Caco-2 (cell line): ENCODE results near the gene KCTD18. TPM values are rescaled to one million over a fixed set of nuclear protein-coding genes. Genes with fewer than 3 reads are reported as not detected.
A peak's percentile ranks its signal among the peaks of the same experiment; 100 is the strongest.

ENCODE experiments used
- BruUV-seq: library from RNA; stranded (reverse); fragments of 400-500 nt; replicated peaks from 2 replicates; lab custom pipeline; 2021; lab: Mats Ljungman, UMichigan
- CTCF ChIA-PET: fragments of 300-600 bp; sonication (Branson Sonifier 250); formaldehyde crosslinking; loops from one replicate; lab custom pipeline; 2022; ENCODE audit warnings: antibody characterized with exemption; lab: Charles Lee
- POLR2A ChIA-PET: fragments of 300-600 bp; sonication (Branson Sonifier 250); formaldehyde crosslinking; loops from one replicate; lab custom pipeline; 2022; ENCODE audit warnings: antibody characterized with exemption; lab: Charles Lee
- DNase-seq, 2 experiments: peaks; one replicate each; pipeline versions ENCODE4 v3.0.0 to v3.0.0-alpha.2; 2020 to 2022
- H3K27me3 ChIP-seq: replicated peaks from 2 replicates; pipeline ENCODE4 v1.6.0; 2011; ENCODE audit warnings: low read length; ENCODE audit not compliant: control insufficient read depth, insufficient read depth
- H3K36me3 ChIP-seq: 2 replicates; pipeline ENCODE4 v1.5.1; 2011; ENCODE audit warnings: low read length; ENCODE audit not compliant: control insufficient read depth, insufficient read depth
- H3K4me1 ChIP-seq: fragments of 250-450 bp; sonication (Bioruptor Pico); 2 replicates; pipeline ENCODE4 v1.5.1; 2020; ENCODE audit warnings: mild to moderate bottlenecking
- H3K4me3 ChIP-seq: 2 replicates; pipeline ENCODE4 v1.5.1; 2011; ENCODE audit warnings: low read depth, mild to moderate bottlenecking, control low read depth, low read length
- H3K9me3 ChIP-seq: fragments of 250-450 bp; sonication (Bioruptor Pico); 2 replicates; pipeline ENCODE4 v1.5.1; 2020; ENCODE audit warnings: mild to moderate bottlenecking, moderate library complexity
- H3K27ac Mint-ChIP-seq: one replicate; pipeline ENCODE4 v1.8.0; 2022; ENCODE audit warnings: mixed read lengths; ENCODE audit not compliant: unreplicated experiment
- H3K27me3 Mint-ChIP-seq: one replicate; pipeline ENCODE4 v1.8.0; 2022; ENCODE audit warnings: mixed read lengths; ENCODE audit not compliant: insufficient read depth, unreplicated experiment
- H3K36me3 Mint-ChIP-seq: one replicate; pipeline ENCODE4 v1.8.0; 2022; ENCODE audit warnings: mild to moderate bottlenecking, mixed read lengths; ENCODE audit not compliant: insufficient read depth, unreplicated experiment
- H3K4me1 Mint-ChIP-seq: one replicate; pipeline ENCODE4 v1.8.0; 2022; ENCODE audit warnings: low read depth, mixed read lengths; ENCODE audit not compliant: unreplicated experiment
- H3K4me3 Mint-ChIP-seq: one replicate; pipeline ENCODE4 v1.8.0; 2022; ENCODE audit warnings: mild to moderate bottlenecking, moderate library complexity, mixed read lengths; ENCODE audit not compliant: unreplicated experiment
- H3K9me3 Mint-ChIP-seq: one replicate; pipeline ENCODE4 v1.8.0; 2022; ENCODE audit warnings: mixed read lengths; ENCODE audit not compliant: unreplicated experiment
- CTCF ChIP-seq, 2 experiments: fragments of 200-600 bp in 1 of 2; IDR thresholded peaks; 1 replicate in 1 of 2; 2 replicates in 1 of 2; pipeline versions ENCODE4 v1.5.1 to v1.8.0; 2011 to 2022; ENCODE audit warnings: antibody characterized with exemption in 1 of 2, control low read depth in 1 of 2, inconsistent platforms in 1 of 2, low read depth in 1 of 2, low read length in 1 of 2, mild to moderate bottlenecking in 1 of 2, moderate library complexity in 1 of 2; ENCODE audit not compliant: insufficient read depth in 1 of 2, severe bottlenecking in 1 of 2, unreplicated experiment in 1 of 2
- intact Hi-C: fragments of 100-400 bp; cut with micrococcal nuclease; formaldehyde crosslinking; loops from one replicate; pipeline ENCODE4 v1.10.0; 2022; ENCODE audit not compliant: unreplicated experiment
- total RNA-seq: library from RNA; stranded (reverse); gene quantifications from 2 replicates; pipeline ENCODE4 v1.2.3, GENCODE V29; 2022

Gene KCTD18
- total RNA-seq, 1 experiment from 2014 or later = 8.6 TPM

DNA sequence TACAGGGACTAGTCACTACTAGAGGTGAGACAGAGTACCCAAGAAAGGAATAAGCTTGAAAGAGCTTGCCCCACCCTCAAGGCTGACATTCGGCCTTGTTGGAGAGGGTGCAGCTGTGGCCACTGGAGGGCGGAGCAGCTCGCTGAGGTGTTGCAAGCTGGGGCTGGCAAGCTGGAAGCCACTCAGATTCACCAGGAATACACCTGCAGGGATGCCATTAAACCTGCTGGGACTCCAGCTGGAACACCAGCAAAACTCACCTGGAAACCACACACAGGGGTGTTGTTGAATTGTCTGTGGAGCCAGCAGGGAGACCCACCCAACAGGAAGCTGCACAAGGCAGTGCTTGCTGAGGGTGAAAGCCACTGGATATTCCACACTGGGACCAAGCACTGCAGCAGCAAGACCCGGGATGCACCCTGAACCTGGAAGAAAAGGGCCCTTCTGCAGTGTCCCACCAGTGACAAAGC, 26.1 kb downstream of the KCTD18 start:
- intact Hi-C loops = loop anchor here (1.0 to 5.0 kb wide), 7 partner anchors 23 to 261 kb away; partner anchors contain the start of gene KCTD18
- H3K4me3 Mint-ChIP-seq = no peak overlapping the region
- Histone ChIP-seq H3K4me1 (peaks cover 26% of the 10 kb centered on the region), H3K27me3 (no peaks in the 10 kb centered on the region), H3K36me3 (no peaks in the 10 kb centered on the region; the same call in none of the 2 replicates), H3K4me3 (no peak overlapping the region), H3K9me3 (no peaks in the 10 kb centered on the region)
- H3K4me1 Mint-ChIP-seq = peaks cover 27% of the 10 kb centered on the region
- POLR2A ChIA-PET = interaction anchor here (0.5 to 0.7 kb wide), 2 partner anchors 131 to 258 kb away, joined by 3 read pairs; no protein-coding TSS in a partner anchor
- peak; percentile 52 to 85 for TF ChIP-seq CTCF (IDR thresholded peaks at IDR 0.05; ENCODE audit: insufficient read depth in 1 of 2, low read depth in 1 of 2, low read length in 1 of 2, severe bottlenecking in 1 of 2, unreplicated experiment in 1 of 2)
- H3K27ac Mint-ChIP-seq = no peak overlapping the region
- H3K9me3 Mint-ChIP-seq = no peaks in the 10 kb centered on the region
- peak; percentile 76 to 78 for DNase-seq
- BruUV-seq = no TSS peak
- no peaks in the 10 kb centered on the region for H3K27me3 Mint-ChIP-seq
- CTCF ChIA-PET = interaction anchor here (0.5 to 2.5 kb wide), 11 partner anchors 10 to 510 kb away, joined by 3 to 21 read pairs (median 5); partner anchors contain the start of genes KCTD18 and SGO2
- H3K36me3 Mint-ChIP-seq = peaks cover 54% of the 10 kb centered on the region

- Mint-ChIP-seq H3K9me3 (no peaks in the 10 kb centered on the region), H3K27me3 (no peaks in the 10 kb centered on the region), H3K27ac (no peak overlapping the region), H3K36me3 (peaks cover 69% of the 10 kb centered on the region), H3K4me1 (peaks cover 31% of the 10 kb centered on the region), H3K4me3 (no peak overlapping the region)
- intact Hi-C loops = loop anchor here (2.0 to 5.0 kb wide), 5 partner anchors 25 to 260 kb away; no protein-coding TSS in a partner anchor
- Histone ChIP-seq H3K36me3 (no peaks in the 10 kb centered on the region; the same call in none of the 2 replicates), H3K9me3 (no peaks in the 10 kb centered on the region), H3K4me3 (no peak overlapping the region), H3K27me3 (no peaks in the 10 kb centered on the region), H3K4me1 (peaks cover 32% of the 10 kb centered on the region)
- POLR2A ChIA-PET = no interaction called here
- CTCF ChIA-PET = interaction anchor here (0.9 to 2.5 kb wide), 2 partner anchors 28 to 254 kb away, joined by 4 to 21 read pairs; partner anchors contain the start of gene KCTD18
- TF ChIP-seq CTCF (IDR thresholded peaks at IDR 0.05; ENCODE audit: insufficient read depth in 1 of 2, low read depth in 1 of 2, low read length in 1 of 2, severe bottlenecking in 1 of 2, unreplicated experiment in 1 of 2) = no peak
- BruUV-seq = no TSS peak
- DNase-seq = no peak
Measured at GRCh38 chr2:200482194-200482593, 27.7 kb downstream of the KCTD18 start.

DNA sequence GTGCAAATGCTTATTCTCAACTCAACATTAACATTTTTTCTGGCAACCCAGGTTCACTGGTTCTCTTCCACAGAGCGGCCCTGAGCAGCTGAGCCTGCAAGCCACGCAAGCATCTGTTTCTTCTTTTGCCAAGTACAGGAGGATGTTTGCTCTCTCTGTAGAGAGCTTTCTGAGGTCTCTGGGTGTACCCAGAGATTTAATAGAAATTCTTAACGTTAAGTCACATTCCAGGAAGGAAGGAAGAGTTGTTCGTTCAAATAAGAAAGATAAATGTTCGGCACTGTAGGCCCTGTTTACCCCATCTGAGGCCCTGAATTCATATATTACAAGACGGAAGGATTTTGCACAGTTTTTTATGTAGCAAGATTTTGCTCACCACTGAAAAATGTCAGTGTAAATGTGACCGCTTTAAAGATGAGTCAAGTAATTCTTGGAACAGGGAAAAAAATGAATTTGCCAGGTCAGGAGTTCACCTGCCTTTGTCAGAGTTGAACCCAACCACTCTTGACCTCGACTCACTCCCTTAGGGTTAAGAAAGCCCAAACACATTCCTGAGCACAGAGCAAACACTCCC, 30.1 kb downstream of the KCTD18 start:
- BruUV-seq = no TSS peak
- no peak for TF ChIP-seq CTCF (IDR thresholded peaks at IDR 0.05; ENCODE audit: insufficient read depth in 1 of 2, low read depth in 1 of 2, low read length in 1 of 2, severe bottlenecking in 1 of 2, unreplicated experiment in 1 of 2)
- Histone ChIP-seq H3K9me3 (no peaks in the 10 kb centered on the region), H3K27me3 (no peaks in the 10 kb centered on the region), H3K36me3 (no peaks in the 10 kb centered on the region; the same call in none of the 2 replicates), H3K4me1 (peaks cover 32% of the 10 kb centered on the region), H3K4me3 (no peak overlapping the region)
- Mint-ChIP-seq H3K4me1 (peaks cover 31% of the 10 kb centered on the region), H3K4me3 (peak overlapping the region; percentile 31), H3K27ac (peak overlapping the region; percentile 11), H3K27me3 (no peaks in the 10 kb centered on the region), H3K9me3 (no peaks in the 10 kb centered on the region), H3K36me3 (peaks cover 83% of the 10 kb centered on the region)
- ChIA-PET CTCF (interaction anchor here (0.7 kb wide), 1 partner anchor 550 kb away, joined by 3 read pairs; no protein-coding TSS in a partner anchor), POLR2A (no interaction called here)
- intact Hi-C loops = loop anchor here (2.0 to 5.0 kb wide), 5 partner anchors 98 to 499 kb away; no protein-coding TSS in a partner anchor
- DNase-seq = peak; percentile 60
